ENCODE data around the gene HOXA13.

Gene HOXA13

GRCh38 chr7:27242154-27242553 lies 42.3 kb upstream of the HOXA13 start:
- ChIA-PET CTCF (no interaction called here), POLR2A (ENCODE audit: low non-redundant PET) (no interaction called here)
- H3K27ac ChIP-seq, result no peak overlapping the region
- no peak for DNase-seq (ENCODE audit: low spot score)
- TF ChIP-seq CTCF (conservative IDR thresholded peaks at IDR 0.05; ENCODE audit: low read depth), result no peak

- TF ChIP-seq CTCF (conservative IDR thresholded peaks at IDR 0.05; ENCODE audit: low read depth), result no peak
- ChIA-PET POLR2A (ENCODE audit: low non-redundant PET) (interaction anchor here (0.5 kb wide), 1 partner anchor 176 kb away, joined by 4 read pairs; no protein-coding TSS in a partner anchor), CTCF (interaction anchor here (0.9 kb wide), 1 partner anchor 45 kb away, joined by 4 read pairs; no protein-coding TSS in a partner anchor)
- H3K27ac ChIP-seq, result no peak overlapping the region
- no peak for DNase-seq (ENCODE audit: low spot score)
Measured at GRCh38 chr7:27241189-27242056, 41.5 kb upstream of the HOXA13 start.

GRCh38 chr7:27240015-27240731 lies 40.3 kb upstream of the HOXA13 start:
- H3K27ac ChIP-seq, result no peak overlapping the region
- no peak for DNase-seq (ENCODE audit: low spot score)
- ChIA-PET CTCF (interaction anchor here (0.7 kb wide), 1 partner anchor 501 kb away, joined by 3 read pairs; no protein-coding TSS in a partner anchor), POLR2A (ENCODE audit: low non-redundant PET) (no interaction called here)
- TF ChIP-seq CTCF (conservative IDR thresholded peaks at IDR 0.05; ENCODE audit: low read depth), result no peak

GRCh38 chr7:27239387-27240014 lies 39.6 kb upstream of the HOXA13 start:
- DNase-seq (ENCODE audit: low spot score), result no peak
- POLR2A ChIA-PET (ENCODE audit: low non-redundant PET), result no interaction called here
- H3K27ac ChIP-seq, result no peak overlapping the region
- CTCF ChIA-PET, result interaction anchor here (0.7 kb wide), 1 partner anchor 506 kb away, joined by 4 read pairs; no protein-coding TSS in a partner anchor
- no peak for TF ChIP-seq CTCF (conservative IDR thresholded peaks at IDR 0.05; ENCODE audit: low read depth)

DNA sequence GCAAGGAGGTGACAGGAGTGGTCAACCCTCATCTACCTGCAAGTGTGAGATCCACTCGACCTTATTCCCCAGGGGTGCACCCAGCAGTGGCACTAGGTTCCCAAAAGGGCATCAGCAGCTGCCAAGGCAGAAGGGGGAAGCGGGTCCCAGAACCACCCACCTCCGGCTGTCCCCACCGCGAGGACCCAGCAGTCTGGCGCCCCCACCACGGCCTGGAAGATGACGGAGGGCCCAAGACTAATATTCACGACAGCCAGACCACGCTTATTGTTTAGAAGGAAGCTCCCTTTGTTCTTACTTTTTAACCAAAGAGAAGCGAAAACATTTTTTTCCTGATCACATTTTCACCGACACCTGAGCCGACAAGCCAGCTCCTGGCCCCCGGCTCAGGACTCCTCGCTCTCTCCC lies 39.1 kb upstream of the HOXA13 start:
- DNase-seq (ENCODE audit: low spot score), result no peak
- ChIA-PET POLR2A (ENCODE audit: low non-redundant PET) (no interaction called here), CTCF (interaction anchor here (0.7 kb wide), 1 partner anchor 506 kb away, joined by 4 read pairs; no protein-coding TSS in a partner anchor)
- no peak overlapping the region for H3K27ac ChIP-seq
- no peak for TF ChIP-seq CTCF (conservative IDR thresholded peaks at IDR 0.05; ENCODE audit: low read depth)

DNA sequence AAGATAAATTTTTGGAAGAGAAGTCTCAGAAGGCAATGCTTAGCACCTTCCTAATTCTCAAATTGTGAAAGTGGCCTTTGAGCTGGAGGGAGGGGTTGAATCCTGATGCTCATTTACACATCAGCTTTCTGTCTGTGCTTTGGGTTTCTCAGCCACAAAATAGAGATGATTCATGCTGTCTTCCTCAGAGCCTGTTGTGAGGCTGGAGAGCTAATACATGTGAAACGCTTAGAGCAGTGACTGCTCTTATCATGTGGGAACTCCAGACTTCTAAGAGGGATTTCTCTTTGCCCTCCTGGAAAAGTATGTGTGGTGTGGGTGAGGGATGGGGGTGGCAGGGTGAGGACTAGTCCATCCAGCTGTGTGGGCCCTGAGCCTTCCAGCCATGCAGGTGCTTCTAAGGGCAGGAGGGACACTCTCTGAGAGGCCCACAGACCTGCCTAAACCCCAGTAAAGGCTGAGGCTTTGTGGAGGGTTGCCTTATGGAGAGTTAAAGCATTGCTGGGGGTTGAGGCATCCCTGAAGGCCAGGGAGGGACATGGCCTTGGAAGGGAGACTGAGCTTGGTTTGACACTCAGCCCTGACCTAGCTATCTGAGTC lies 37.9 kb upstream of the HOXA13 start:
- ChIA-PET CTCF (interaction anchor here (0.6 to 1.1 kb wide), 4 partner anchors 9 to 485 kb away, joined by 3 to 4 read pairs (median 3); no protein-coding TSS in a partner anchor), POLR2A (ENCODE audit: low non-redundant PET) (no interaction called here)
- TF ChIP-seq CTCF (conservative IDR thresholded peaks at IDR 0.05; ENCODE audit: low read depth), result no peak
- DNase-seq (ENCODE audit: low spot score), result peak; percentile 17
- H3K27ac ChIP-seq, result no peak overlapping the region
